NCI-H187 (cell line): ENCODE measurements around the gene MEF2B.

Source experiments
- DNase-seq, 2 experiments: peaks; one replicate each; lab custom pipeline; 2025; lab: John Stamatoyannopoulos, UW

The MEF2B gene

DNA sequence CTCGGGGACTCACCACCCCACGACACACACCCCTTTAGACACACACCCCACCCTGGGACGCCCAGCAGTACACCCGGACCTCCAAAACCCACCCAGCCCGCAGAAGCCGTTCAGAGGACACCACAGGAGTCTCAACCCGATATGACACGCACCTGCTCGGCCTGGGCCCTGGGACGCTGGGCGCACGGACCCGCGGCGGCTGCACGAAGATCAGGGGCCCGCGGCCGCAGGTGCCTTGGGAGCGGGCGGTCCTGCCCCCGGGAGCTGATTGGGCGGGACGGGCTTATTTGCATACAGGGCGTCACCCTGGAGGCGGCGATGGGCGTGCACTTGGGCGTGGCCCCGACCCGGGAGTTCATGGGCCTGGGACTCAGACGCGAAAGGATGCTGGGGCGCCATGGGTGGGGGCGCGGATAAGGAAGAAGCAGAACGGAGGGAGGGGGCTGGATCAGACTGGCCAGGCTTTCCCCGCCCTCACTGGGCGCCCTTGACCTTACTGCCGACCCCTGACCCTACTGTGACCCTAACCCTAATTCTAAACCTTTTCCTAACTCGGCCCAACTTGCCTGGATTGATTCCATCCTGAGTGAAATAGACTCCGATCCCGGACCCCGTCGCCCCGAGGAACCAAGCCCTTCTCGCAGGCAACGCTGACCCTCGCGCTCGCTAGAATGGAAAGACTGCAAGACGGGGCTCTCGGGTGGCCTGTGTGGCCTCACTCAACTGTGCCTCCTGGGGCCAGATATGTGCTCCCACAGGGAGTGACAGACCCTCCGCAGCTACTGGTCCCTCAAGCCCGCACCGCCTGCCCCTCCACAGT, at the start of gene MEF2B:
Gene MEF2B (minus strand): TSS at position 211 of the 820 bp plus-strand sequence. CDS start 19,528 bp downstream, outside the sequence.
- DNase-seq: peak; percentile 18 to 34

DNA sequence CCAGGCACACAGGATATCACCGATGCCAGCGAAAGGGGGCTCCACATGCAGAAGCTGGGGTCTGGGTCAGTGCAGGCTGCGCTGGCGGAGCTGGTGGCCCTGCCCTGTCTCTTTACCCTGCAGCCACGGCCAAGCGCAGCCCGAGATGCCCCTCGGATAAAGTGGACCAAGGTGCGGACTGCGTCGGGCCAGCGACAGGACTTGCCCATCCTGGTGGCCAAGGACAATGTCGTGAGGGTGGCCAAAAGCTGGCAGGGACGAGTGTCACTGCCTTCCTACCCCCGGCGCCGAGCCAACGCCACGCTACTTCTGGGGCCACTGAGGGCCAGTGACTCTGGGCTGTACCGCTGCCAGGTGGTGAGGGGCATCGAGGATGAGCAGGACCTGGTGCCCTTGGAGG, 48.8 kb upstream of the MEF2B start:
- DNase-seq: no peak

DNA sequence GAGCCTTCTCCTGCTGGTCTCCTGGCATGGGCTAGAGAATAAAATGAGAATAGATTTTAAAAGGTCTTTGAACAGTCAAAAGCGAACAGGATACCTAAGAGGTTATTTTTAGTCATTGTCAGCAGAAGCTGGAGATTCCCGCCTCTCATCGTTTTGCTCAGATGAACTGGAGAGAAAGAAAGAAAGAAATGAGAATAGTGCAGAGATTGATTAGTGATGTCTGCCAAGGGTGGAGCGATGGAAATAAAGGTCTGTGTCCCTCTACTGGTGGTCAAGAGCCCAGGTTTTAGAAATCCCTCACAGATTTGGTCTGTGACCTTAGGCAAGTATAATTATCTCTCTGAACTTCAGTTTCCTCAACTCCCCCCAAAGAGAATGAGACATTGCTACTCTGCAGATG, 47.0 kb upstream of the MEF2B start:
- no peak for DNase-seq

DNA sequence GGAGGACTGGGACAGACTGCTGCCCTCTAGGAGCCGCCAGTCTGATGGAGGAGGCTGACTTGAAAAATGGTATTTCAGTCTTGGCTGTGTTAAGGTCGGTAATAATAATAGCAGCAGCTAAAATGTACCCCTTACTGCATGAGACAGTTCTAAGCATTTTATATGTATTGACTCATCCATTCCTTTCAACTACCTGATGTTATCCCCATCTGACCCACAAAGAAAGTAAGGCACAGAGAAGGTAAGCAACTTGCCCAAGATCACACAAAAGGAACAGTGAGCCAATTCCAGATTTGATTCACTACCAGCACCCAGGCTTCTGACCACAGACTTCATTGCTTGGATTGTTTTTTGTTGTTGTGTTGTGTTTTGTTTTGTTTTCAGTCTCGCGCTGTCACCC, 45.7 kb upstream of the MEF2B start:
- no peak for DNase-seq

DNA sequence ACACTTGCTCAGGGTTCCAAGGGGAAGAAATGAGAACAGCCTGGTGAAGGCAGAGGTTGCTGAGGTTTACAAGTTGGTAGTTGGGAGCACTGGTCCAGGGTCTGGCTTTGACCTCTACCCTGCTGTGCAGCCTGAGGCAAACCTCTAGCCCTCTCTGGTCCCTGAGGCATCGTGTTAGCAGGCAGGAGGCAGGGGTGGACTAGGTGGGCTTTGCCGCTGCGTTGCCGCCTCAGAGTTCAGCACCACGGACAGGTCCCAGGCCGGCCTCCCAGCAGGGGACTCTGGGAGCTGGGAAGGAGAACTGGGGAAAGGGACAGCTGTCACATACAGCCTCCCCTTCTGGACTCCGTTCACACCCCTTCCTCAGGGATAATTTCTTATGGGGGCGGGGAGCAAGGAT, 44.8 kb upstream of the MEF2B start:
- DNase-seq: no peak

DNA sequence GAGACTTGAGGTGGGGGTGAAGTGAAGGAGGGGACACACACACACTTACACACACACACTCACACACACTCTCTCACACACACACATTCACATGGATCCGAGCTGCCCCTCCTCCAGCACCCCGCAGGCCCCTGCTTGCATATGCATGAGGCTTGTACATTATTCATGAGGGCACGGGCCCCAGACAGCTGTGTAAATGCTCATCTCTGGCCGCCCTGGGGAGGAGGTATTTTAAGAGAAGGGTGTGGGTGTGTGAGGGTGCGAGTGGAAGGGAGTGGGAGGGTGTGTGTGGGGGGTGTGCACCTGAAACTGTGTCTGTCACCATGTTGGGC, 44.1 kb upstream of the MEF2B start:
- no peak for DNase-seq

DNA sequence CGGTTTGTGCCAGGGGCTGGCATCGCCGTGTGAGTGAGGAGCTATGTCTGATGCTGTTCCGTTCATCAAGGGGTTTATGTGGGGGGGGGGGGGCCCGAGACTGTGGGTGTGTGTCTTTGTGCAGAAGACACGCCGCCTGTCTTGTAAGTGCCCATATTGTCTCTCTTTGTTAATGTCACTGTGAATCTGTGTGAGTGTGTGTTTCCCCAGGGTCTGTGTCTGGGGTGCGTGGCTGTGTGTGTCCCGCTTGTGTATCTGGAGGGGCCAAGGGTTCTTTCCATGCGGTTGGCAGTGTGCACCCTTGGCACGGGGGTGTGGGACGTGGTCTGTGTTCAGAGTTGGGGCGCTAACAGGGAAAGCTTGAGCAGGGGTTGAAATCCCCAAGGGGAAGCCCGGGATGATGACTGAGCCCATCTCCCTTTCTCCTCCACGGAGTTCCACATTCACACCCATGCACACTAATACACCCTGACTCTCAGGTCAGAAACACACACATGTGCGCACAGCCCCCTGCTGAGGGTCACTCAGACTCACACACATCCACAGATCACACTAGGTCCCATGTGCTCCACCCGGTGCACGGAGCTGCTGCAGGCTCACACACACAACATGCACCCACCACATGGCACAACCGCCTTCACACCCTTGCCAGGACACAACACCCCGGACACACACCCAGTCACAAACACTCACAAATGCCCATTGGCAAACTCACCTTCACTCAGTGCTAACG, 43.5 kb upstream of the MEF2B start:
- DNase-seq: no peak

DNA sequence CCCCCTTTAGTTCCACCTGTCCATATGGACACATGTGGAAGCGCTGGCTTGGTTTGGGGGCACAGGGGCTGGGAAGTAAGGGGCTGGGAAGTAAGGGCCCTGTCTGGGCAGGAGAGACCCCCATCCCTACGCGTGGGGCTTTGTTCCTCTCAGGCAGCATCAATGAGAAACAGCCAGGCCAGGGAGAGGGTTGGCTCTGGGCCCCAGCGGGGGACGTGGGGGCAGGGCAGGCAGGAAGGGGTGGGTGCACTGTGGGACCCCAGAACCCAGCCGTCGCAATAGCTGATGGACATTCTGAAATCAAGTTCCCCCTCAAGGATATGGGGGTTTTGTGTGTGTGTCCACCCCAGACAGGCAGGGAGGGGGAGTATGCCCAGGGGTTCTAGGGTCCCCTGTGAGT, 42.9 kb upstream of the MEF2B start:
- DNase-seq: no peak

DNA sequence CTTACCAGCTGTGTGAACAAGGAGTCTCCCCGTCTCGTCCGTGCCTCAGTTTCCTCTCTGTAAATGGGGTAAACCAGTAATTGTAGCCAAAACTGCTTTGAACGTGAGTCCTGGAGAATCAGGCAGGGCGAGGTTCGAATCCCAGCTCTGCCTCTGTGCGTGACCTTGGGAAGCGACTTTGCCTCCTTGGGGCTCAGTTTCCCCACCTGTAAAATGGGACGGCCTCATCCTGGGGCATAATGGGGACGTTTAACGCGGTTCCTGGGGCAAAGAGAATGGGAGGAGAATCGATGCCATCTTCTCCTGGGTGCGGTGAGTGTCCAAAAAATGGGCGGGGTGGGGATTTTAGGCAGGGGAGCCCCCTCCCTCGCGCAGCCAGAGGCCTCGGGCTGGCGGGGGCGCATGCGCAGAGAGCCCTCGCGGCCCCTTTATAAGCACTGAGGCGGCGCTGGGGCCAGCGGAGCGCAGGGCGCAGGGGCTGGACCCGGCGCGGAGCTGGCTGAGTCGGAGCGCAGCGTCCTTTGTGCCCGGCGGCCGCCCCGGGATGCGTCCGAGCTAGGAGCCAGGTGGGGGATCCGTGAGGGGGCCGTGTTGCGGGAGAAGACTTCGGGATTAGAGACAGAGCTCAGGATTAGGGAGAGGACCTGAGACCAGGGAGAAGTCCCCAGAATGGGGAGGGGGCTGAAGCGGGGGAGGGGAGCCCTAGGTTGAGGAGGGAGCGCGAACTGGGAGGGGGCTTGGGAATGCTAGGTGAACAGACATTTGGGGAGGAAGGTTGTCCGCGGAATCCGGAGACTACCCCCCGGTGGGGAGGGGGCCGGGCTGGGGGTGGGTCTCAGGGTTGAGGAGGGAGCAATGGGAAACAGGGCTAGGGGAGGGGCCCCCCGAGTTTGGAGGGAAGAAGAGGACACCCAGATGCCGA, 41.7 kb upstream of the MEF2B start, which contains the start of gene NCAN:
Gene NCAN (plus strand): TSS at position 460 of the 922 bp plus-strand sequence. CDS start 4,996 bp downstream, outside the sequence.
- no peak for DNase-seq

DNA sequence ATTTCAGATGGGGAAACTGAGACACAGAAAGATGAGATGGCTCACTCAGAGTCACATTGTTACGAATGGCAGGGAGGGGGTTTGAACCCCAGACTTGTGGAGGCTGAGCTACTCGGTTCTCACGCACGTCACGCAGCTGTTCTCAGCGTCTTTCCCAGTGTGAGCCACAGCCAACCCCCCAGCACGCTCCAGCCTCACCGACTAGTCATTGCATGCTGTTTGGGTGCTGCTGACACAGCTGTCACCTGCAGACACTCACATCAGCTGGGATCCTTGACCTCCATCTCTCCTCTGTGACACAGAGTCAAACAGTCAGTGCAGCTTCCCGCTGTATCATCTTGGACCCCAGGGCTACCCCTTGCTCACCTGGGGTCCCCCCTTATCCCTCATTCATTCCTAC, 39.3 kb upstream of the MEF2B start:
- DNase-seq: peak in 1 of 2 experiments; percentile 8

DNA sequence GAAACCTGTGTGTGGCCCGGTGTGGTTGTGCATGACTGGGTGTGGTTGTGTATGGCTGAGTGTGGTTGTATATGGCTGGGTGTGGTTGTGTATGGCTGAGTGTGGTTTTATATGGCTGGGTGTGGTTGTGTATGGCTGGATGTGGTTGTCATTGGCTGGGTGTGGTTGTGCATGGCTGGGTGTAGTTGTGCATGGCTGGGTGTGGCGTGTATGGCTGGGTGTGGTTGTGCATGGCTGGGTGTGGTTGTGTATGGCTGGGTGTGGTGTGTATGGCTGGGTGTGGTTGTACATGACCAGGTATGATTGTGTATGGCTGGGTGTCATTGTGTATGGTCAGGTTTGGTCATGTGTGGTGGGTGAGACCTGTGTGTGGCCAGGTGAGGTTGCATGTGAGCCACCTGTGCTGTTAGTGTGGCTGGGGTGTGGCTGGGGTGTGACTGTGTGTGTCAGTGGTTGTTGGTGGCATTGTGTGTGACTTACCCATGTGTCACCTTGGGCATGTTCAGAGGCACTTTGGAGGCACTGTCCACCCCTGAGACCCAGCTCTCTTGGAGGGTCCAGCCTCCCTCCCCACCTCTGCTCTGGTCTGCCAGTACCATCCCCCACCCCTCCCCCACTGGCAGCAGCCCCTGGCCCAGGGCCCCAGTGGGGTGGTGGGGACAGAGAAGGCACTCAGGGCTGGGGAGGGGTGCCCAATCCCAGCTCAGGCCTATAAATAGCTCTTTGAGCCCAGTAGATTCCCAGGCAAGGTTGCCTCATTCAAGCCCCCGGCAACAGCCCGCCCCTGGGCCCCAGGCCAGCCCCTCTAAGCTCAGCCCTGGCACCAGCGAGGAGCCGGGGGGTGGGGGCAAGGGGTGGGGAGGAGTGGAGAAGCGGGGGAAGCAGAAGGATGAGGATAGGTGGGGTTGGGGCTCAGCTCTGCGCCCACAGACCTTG, 37.8 kb upstream of the MEF2B start:
- DNase-seq: no peak

DNA sequence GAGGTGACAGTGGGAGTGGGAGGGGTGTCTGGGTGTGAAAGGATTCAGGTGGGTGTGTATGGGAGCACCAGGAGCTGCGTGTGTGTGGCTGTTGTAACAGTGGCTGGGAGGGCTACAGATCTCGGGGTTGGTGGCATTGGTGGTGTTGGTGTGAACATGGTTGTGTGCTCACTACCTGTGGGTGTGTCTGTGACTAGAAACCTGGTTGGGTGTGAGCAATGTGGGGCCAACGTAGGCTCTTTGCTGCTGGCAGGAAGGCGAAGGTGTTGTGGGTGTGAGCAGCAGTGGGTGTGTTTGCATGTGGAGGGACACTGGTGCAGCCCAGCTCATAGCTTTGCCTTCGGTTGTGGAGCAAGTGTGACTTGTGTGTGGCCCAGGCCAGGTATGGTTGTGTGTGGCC, 36.9 kb upstream of the MEF2B start:
- DNase-seq: no peak

DNA sequence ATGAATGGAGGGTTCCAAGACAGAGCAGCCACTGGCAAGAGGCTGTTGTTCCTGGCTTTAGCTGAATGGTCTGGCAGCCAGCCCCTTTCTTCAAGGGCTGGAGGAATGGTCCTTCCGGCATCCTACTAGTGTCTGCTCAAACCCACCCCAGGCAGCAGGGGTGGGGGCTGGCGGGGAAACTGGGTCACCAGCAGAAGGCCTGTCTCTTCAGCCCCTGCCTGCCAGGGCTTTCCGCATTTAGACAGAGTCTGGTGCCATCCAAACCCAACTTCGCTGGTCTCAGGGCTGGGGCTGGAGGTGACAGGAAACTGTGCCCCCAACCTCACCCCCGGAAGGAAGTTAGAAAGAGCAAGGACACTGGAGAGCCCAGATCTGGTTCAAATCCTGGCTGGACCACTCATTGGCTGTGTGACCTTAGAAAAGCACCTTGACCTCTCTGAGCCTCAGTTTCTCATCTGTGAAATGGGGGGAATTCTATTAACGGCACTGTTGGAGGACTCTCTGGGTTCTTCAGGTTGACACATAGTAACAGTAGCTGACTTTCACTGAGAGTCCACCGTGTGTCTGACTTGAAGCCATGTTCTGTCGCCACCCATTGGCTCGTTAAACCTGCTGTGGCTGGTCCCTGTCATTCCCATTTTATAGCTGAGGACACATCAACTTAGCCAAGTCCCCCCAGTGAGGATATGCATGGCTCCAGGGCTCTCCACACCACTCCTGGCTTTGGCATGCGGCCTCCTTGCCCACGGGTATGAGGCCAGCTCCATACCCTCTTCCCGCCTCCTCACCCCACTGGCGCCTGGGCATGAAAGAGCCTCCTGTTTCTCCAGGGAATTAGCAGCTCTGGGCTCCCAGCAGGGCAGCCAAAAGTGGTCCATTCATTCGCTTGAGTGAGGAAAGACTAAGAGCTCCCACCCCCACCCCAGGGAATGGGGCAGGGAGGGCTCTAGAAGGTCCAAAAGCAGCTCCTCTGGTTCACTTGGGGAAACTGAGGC, 35.6 kb upstream of the MEF2B start:
- DNase-seq: no peak

DNA sequence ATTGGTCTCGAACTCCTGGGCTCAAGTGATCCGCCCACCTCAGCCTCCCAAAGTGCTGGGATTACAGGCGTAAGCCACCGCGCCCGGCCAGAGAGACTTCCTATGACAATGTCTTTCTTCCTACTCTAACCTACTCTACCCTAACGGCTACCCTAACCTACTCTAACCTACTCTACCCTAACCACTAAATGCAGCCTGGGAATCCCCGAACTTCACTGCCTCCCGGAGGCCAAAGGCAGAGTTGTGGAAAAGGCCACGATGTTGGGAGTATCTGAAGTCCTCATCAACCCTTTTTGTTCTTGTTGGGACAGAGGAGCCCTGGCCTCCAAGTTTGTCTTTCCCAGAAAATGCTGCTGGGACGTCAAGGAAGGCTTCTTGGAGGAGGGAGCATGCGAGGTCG, 34.1 kb upstream of the MEF2B start:
- no peak for DNase-seq

DNA sequence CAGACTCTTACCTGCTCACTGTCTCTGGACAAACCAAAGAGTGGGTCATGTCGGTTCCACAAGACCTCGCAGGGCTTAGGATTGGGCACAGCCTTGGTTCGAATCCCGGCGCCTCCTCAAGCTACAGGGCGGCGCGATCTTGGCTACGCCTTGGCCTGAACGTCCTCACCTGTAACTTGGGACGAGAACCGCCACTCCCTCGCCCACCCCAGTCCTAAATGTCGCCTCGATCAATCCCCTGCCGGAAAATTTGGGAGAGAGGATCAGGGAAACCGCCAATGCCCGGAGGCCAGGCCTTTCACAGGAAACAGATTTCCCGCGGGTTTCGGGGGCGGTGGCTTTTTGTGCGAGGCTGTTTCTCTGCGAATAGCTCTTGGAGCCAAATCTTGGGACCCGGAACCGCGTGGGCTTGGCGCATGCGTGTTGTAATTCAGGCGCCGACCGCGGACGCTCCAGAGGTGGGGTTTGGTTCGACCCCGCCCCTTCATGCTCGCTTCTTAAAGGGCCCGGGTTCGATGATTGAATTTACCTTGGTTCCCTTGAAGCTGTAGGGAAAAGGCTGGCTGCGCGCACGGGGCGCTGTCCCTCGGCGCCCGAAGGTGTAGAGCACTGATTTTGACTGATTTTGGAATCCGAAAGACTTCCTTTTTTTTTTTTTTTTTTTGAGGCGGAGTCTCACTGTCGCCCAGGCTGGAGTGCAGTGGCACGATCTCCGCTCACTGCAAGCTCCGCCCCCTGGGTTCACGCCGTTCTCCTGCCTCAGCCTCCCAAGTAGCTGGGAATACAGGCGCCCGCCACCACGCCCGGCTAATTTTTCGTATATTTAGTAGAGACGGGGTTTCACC, 33.2 kb upstream of the MEF2B start, which contains the start of gene NR2C2AP:
Gene NR2C2AP (minus strand): TSS at position 403 of the 845 bp plus-strand sequence. CDS start 354 bp downstream, at position 49.
- DNase-seq: peak; percentile 71 to 79

DNA sequence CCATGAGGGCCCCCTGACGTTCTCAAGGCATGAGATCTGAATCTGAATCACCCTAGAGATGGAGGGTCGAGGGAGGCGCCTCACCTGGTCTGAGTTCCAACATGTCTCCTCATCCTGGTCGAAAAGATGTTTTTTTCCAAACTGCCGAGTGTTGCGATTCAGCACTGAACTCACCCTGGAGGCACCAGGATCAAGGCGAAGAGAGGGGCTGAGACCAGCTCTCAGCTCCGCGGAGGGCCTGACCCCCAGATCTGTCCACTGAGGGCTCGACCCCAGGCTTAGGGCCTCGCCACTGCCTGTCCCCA, 32.6 kb upstream of the MEF2B start:
- no peak for DNase-seq

DNA sequence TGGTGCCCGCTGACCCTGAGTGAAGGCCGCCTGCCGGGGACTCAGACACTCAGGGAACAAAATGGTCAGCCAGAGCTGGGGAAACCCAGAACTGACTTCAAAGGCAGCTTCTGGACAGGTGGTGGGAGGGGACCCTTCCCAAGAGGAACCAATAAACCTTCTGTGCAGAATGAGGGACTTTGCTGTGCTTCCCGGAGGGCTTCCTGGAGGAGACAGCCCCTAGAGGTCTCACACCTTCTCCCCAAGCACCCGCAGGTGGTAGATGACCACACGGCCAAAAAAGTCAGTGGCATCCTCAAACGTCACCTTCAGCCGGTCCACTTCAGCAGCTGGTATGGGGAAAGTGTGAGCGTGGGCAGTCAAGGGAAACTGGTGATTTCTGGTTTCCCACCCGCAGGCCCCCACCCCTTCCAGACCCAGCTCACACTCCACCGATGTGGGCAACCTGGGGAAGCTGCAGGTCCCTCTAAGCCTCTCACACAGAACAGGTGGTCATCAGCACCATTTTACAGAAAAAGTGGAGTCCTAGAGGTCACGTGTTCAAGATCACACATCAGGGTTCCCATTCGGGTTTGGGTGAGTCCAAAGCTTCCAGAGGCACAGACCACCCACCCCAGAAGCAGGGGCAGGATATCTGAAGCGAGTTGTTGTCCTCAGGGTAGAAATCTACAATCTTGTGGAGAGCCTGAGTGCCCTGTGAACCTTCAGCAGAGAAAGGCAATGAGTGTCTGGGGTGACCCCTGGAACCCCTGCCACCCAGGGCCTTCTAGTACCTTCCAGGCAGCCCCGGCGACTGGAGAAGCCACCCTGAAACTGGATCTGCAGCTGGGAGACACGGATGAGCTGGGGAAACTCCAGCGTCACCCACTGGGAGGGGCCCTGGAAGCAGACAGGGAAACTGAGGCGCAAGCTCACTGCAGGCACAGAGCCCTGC, 31.9 kb upstream of the MEF2B start:
- no peak for DNase-seq

DNA sequence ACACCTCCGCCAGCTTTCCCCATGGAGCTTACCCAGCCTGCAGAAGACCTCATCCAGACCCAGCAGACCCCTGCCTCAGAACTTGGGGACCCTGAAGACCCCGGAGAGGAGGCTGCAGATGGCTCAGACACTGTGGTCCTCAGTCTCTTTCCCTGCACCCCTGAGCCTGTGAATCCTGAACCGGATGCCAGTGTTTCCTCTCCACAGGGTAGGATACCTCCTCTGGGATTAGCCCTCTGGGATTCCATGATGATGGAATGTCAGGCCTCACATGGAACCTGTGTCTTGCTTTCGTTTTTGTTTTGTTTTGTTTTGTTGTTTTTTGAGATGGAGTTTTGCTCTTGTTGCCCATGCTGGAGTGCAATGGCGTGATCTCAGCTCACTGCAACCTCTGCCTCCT, 23.9 kb upstream of the MEF2B start:
- DNase-seq: no peak
